ENCODE data around the gene TMEM184A. TPM values are rescaled to one million over a fixed set of nuclear protein-coding genes. Genes with fewer than 3 reads are reported as not detected.

The TMEM184A gene
- total RNA-seq, 2 donors from 2014 or later: 1.5 TPM; not detected in 1

- peaks cover 16 to 20% of the 10 kb centered on the region in 2 donors for H3K4me1 ChIP-seq (ENCODE audit: control insufficient read depth in 1 of 2, low read depth in 2 of 2)
- TF ChIP-seq CTCF (IDR thresholded peaks at IDR 0.05): no peak
- DNase-seq (ENCODE audit: low spot score) (no peak), ATAC-seq (ENCODE audit: insufficient number of reproducible peaks, low FRiP score, low read depth) (no peak)
- H3K4me3 ChIP-seq: no peak overlapping the region
- H3K27me3 ChIP-seq (replicated peaks; ENCODE audit: insufficient read depth): no peaks in the 10 kb centered on the region
- no peaks in the 10 kb centered on the region for H3K9me3 ChIP-seq
- H3K27ac ChIP-seq: no peak overlapping the region
- peaks cover 15% of the 10 kb centered on the region for H3K36me3 ChIP-seq
These were observed 50.1 kb downstream of the TMEM184A start for GRCh38 chr7:1505731-1506550.

DNA sequence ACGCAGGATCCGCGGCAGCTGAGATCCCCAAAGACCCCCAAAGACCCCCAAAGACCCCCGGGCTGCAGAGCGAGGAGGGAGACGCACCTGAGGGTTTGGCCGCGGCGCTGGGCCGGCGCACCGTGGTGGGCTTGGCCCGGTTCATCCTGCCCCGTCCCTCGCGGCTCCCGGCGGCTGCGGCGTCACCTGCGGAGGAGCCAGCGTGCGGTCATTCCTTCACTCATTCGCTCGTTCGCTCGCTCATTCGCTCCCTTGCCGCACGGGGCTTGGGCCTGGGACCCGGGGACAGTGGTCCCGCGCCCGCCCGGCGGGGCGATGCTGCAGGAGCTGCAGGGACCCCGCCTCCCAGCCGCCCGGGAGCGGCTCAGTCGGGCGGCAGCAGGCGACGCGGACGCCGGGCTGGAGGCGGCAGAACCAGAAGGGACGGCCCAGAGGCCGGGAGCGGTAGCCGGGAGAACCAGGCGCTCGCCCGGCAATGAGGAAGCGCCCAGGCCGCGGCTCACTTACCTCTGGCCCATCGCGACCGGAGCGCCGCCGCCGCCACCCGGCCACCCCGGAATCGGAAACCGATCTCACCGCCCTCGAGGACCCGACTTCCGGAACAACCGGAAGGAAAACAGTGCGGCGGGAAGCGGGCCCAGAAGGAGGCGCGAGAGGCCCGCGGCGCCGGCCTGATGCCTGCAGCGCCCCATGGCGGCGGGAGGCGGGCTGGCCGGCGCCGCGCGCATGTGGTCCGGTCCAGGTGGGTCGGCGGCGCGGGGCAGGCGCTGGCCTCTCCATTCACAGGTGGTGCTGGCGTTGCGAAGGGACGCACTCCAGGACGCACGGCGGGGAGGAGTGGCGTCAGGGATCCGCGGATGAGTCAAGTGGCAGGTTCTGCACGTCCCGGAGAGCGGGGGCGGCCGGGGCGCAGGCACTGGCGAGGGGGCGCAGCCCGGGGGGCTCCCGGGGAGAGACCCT is 51.9 kb downstream of the TMEM184A start, which contains the start of gene INTS1:
Gene INTS1 (minus strand): TSS at position 574 of the 960 bp plus-strand sequence. CDS start 429 bp downstream, at position 145.
- Histone ChIP-seq H3K9me3 (no peaks in the 10 kb centered on the region), H3K4me1 (ENCODE audit: control insufficient read depth in 1 of 2, low read depth in 2 of 2) (peaks cover 16 to 20% of the 10 kb centered on the region in 2 donors), H3K4me3 (peak within 1 kb of the TSS; percentile 100), H3K36me3 (peaks cover 29% of the 10 kb centered on the region), H3K27ac (peak within 1 kb of the TSS; percentile 58 to 68), H3K27me3 (replicated peaks; ENCODE audit: insufficient read depth) (no peaks in the 10 kb centered on the region)
- peak; percentile 42 for ATAC-seq (ENCODE audit: insufficient number of reproducible peaks, low FRiP score, low read depth)
- peak; percentile 78 for TF ChIP-seq CTCF (IDR thresholded peaks at IDR 0.05)
- DNase-seq (ENCODE audit: low spot score): peak; percentile 61

- no peak for ATAC-seq (ENCODE audit: insufficient number of reproducible peaks, low FRiP score, low read depth)
- H3K4me3 ChIP-seq: peak overlapping the region; percentile 100
- H3K4me1 ChIP-seq (ENCODE audit: control insufficient read depth in 1 of 2, low read depth in 2 of 2): peaks cover 16 to 20% of the 10 kb centered on the region in 2 donors
- peaks cover 32% of the 10 kb centered on the region for H3K36me3 ChIP-seq
- no peaks in the 10 kb centered on the region for H3K27me3 ChIP-seq (replicated peaks; ENCODE audit: insufficient read depth)
- no peaks in the 10 kb centered on the region for H3K9me3 ChIP-seq
- DNase-seq (ENCODE audit: low spot score): no peak
- no peak for TF ChIP-seq CTCF (IDR thresholded peaks at IDR 0.05)
- no peak overlapping the region for H3K27ac ChIP-seq
These were observed 52.6 kb downstream of the TMEM184A start for GRCh38 chr7:1503390-1503789.

- Histone ChIP-seq H3K9me3 (no peaks in the 10 kb centered on the region), H3K36me3 (peaks cover 37% of the 10 kb centered on the region), H3K4me1 (ENCODE audit: control insufficient read depth in 1 of 2, low read depth in 2 of 2) (peaks cover 16 to 20% of the 10 kb centered on the region in 2 donors), H3K4me3 (peak overlapping the region; percentile 100), H3K27me3 (replicated peaks; ENCODE audit: insufficient read depth) (no peaks in the 10 kb centered on the region), H3K27ac (no peak overlapping the region)
- DNase-seq (ENCODE audit: low spot score): no peak
- ATAC-seq (ENCODE audit: insufficient number of reproducible peaks, low FRiP score, low read depth): no peak
- TF ChIP-seq CTCF (IDR thresholded peaks at IDR 0.05): no peak
These were observed 53.2 kb downstream of the TMEM184A start for GRCh38 chr7:1502845-1503244.

Measured in thoracic aorta (tissue), 2 donors.